ENCODE measurements around the gene XPNPEP1.

DNA sequence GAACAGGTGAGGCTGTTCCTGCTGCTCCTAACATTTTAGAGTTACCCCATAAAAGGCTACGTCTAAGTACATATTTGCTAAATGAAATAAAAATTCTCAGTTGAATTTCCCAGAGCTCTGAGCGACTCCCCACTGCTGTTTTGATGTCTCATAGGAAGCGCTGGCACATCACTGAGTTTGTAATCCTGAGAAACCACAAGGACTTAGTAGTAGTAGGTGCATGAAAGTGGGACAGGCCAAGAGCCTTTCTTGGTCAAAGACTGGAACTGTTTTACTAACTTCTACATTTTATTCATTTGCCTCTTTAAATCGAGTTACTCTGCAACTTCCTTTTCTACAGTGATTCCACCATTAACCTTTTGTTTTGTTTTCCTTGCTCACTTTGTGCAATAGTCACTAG, 85.9 kb downstream of the XPNPEP1 start:
- no peak for TF ChIP-seq SPI1 (IDR thresholded peaks at IDR 0.05; ENCODE audit: low read depth, low read length)
- no peak for TF ChIP-seq POLR2A (IDR thresholded peaks at IDR 0.05; ENCODE audit: low read depth, low read length)
- TF ChIP-seq POLR2AphosphoS5 (IDR thresholded peaks at IDR 0.05; ENCODE audit: low read depth, low read length), result no peak
- no peak for TF ChIP-seq TAF1 (IDR thresholded peaks at IDR 0.05; ENCODE audit: low read depth, low read length)
